Dermis blood vessel endothelial cell (primary cell): Measurements from ENCODE around the gene TLR3. TPM values are rescaled to one million over a fixed set of nuclear protein-coding genes. Genes with fewer than 3 reads are reported as not detected.

Experiments
- DNase-seq: peaks from one replicate; pipeline ENCODE4 v3.0.0; 2010
- total RNA-seq: library from RNA; depleted of rRNA; stranded (reverse); fragments of >200 nt; gene quantifications from 2 replicates; pipeline ENCODE4 v1.2.3, GENCODE V29; 2014

TLR3 gene
- total RNA-seq, 1 donor from 2014 or later, result 2.4 TPM

GRCh38 chr4:186105647-186106321, 36.8 kb downstream of the TLR3 start:
- DNase-seq, result no peak

GRCh38 chr4:186107947-186108346, 39.0 kb downstream of the TLR3 start:
- DNase-seq, result no peak

DNA sequence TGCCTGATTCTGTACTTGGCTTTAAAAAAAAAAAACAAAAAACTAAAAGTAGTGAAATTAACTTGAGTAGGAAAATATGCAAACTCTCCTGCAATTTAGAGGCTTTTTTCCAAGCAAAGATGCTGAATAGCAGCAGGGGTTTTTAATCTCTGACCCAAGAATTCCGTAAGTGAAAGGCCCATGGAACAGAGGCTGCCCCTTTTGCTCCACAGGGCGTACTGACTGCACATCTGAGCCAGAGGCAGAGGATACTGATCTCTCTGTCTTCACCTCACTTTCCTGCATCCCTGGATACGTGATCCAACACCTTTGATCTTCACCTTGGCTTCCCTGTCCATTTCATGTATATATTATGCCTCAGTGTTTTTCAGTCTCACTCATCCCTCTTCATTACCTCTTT, 39.4 kb downstream of the TLR3 start:
- no peak for DNase-seq

- DNase-seq, result no peak
Observed at GRCh38 chr4:186109245-186109644, 40.3 kb downstream of the TLR3 start.

DNA sequence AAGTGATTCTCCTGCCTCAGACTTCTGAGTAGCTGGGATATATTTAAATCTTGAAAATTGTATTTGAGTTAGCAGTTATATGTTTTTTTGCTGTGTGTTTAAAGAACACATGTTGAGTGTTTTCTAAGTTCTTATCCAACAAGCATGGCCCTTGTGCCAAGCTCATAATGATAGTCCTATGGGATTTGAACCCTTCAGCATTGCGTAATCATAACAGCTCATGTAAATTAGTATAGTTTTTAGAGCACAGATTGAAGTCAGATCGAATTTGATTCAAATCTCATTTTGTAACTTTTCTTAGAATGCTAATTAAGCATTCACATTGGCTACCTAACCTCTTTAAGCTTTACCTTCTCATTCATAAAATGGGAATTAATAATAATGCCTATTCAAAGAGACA, 47.7 kb downstream of the TLR3 start:
- no peak for DNase-seq

GRCh38 chr4:186118582-186118981, 49.6 kb downstream of the TLR3 start:
- DNase-seq, result no peak

DNA sequence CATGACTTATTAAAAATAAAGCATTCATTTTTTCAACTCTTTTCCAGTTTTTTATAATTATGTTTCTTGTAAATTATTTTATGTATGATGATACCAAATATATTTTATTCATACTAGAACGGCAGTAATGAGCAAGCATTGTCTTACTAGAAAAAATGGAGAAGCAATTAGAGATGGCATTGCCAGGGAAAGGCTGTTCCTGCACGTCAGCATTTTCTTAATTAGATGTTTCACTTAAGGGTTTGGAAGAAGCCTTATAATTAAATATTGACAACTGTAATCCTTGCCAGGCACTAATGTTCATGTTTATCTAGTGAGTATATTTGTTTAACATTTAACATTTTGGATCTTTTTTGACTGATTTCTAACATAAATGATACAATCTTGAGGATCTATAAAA, 52.1 kb downstream of the TLR3 start:
- DNase-seq, result no peak

- no peak for DNase-seq
Observed at GRCh38 chr4:186128842-186129241, 59.9 kb downstream of the TLR3 start.

GRCh38 chr4:186131935-186132334, 63.0 kb downstream of the TLR3 start:
- no peak for DNase-seq

GRCh38 chr4:186132577-186133242, 63.8 kb downstream of the TLR3 start:
- DNase-seq, result peak; percentile 44

GRCh38 chr4:186134257-186134656, 65.3 kb downstream of the TLR3 start:
- DNase-seq, result no peak

DNA sequence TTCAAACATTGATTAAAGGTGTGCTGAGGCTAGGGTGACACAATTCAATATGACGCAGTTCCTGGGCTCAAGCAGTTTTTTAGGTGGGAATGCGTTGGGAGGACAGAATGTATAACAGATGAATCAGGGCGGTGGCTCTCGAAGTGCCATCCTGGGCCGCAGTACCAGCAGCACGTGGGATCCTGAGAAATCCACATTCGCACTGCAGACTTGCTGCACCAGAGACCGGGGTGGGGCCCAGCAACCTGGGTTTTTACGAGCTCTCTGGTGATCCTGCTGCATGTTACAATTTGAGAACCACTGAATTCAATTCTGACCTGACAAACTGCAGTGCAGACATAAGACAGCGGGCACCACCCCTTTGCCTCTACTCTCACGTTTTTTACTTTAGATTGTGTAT, 65.9 kb downstream of the TLR3 start:
- no peak for DNase-seq

GRCh38 chr4:186137196-186137794, 68.3 kb downstream of the TLR3 start:
- peak; percentile 43 for DNase-seq

Other genes starting within 250 kb of the TLR3 start
- gene FAM149A, start 35.5 kb downstream of the TLR3 start, total RNA-seq, result 0.09 TPM in 1 of 2 replicates, not detected in the other
- 3.9 and 5.8 TPM in 2 replicates for gene CYP4V2, start 122.4 kb downstream of the TLR3 start, total RNA-seq
- gene KLKB1, start 158.4 kb downstream of the TLR3 start, total RNA-seq, result 0.34 and 0.56 TPM in 2 replicates
- gene F11, start 197.0 kb downstream of the TLR3 start, total RNA-seq, result not detected in 2 replicates